ENCODE data around the gene RBKS.

DNA sequence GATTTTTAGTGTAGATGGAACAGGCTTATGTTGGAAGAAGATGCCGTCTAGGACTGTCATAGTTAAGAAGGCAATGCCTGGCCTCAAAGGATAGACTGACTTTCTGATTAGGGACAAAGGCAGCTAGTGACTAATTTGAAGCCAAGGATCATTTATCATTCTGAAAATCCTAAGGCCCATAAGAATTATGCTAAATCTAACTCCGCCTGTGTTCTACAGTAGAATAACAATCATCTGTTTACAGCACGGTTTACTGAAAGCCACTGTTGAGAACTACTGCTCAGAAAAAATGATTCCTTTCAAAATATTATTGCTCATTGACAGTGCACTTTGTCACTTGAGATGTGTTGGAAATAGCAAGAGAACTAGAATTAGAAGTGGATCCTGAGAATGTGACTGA, 44.8 kb upstream of the RBKS start:
- TF ChIP-seq, protein P1, sequence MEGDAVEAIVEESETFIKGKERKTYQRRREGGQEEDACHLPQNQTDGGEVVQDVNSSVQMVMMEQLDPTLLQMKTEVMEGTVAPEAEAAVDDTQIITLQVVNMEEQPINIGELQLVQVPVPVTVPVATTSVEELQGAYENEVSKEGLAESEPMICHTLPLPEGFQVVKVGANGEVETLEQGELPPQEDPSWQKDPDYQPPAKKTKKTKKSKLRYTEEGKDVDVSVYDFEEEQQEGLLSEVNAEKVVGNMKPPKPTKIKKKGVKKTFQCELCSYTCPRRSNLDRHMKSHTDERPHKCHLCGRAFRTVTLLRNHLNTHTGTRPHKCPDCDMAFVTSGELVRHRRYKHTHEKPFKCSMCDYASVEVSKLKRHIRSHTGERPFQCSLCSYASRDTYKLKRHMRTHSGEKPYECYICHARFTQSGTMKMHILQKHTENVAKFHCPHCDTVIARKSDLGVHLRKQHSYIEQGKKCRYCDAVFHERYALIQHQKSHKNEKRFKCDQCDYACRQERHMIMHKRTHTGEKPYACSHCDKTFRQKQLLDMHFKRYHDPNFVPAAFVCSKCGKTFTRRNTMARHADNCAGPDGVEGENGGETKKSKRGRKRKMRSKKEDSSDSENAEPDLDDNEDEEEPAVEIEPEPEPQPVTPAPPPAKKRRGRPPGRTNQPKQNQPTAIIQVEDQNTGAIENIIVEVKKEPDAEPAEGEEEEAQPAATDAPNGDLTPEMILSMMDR (IDR thresholded peaks at IDR 0.05): no peak
- no peak for TF ChIP-seq POLR2A (IDR thresholded peaks at IDR 0.05)
